DND-41 (cell line): Measurements from ENCODE around the gene DNAJC17.

Experiments
- ATAC-seq: fragments of 200-7000 bp; cut with Tn5 transposase; 3 replicates; pipeline ENCODE4 v1.9.1; 2021; ENCODE audit warnings: low read depth; ENCODE audit not compliant: insufficient read depth
- DNase-seq: peaks from one replicate; pipeline ENCODE4 v3.0.0-alpha.2; 2020
- H2AFZ ChIP-seq: 2 replicates; pipeline ENCODE4 v1.6.0; 2012; ENCODE audit warnings: low read depth, low read length
- H3K27ac ChIP-seq: 2 replicates; pipeline ENCODE4 v1.5.1; 2012; ENCODE audit warnings: low read length, inconsistent platforms
- H3K27me3 ChIP-seq: fragments of 200-600 bp; sonication (generic); 2 replicates; pipeline ENCODE4 v1.6.0; 2012; ENCODE audit warnings: low read length, mild to moderate bottlenecking, inconsistent platforms; ENCODE audit not compliant: insufficient read depth, poor library complexity
- H3K36me3 ChIP-seq: 2 replicates; pipeline ENCODE4 v1.5.1; 2012; ENCODE audit warnings: low read length, inconsistent platforms; ENCODE audit not compliant: insufficient read depth
- H3K4me1 ChIP-seq: 2 replicates; pipeline ENCODE4 v1.5.1; 2012; ENCODE audit warnings: mild to moderate bottlenecking, low read length; ENCODE audit not compliant: insufficient read depth
- H3K4me2 ChIP-seq: 2 replicates; pipeline ENCODE4 v1.6.0; 2012; ENCODE audit warnings: mild to moderate bottlenecking, moderate library complexity, low read length, inconsistent platforms; ENCODE audit not compliant: insufficient read depth
- H3K4me3 ChIP-seq, 2 experiments: fragments of 200-600 bp in 1 of 2; shearing (Covaris generic) in 1 of 2; 2 replicates each; pipeline ENCODE4 v1.5.1; 2012 to 2016; ENCODE audit warnings: inconsistent platforms in 2 of 2, low read length in 2 of 2, mild to moderate bottlenecking in 2 of 2, low read depth in 1 of 2, moderate library complexity in 1 of 2
- H3K79me2 ChIP-seq: 2 replicates; pipeline ENCODE4 v1.6.0; 2012; ENCODE audit warnings: low read length, inconsistent platforms; ENCODE audit not compliant: insufficient read depth
- H3K9ac ChIP-seq: 2 replicates; pipeline ENCODE4 v1.6.0; 2012; ENCODE audit warnings: low read depth, mild to moderate bottlenecking, inconsistent platforms, low read length, moderate library complexity
- H3K9me3 ChIP-seq: 2 replicates; pipeline ENCODE4 v1.5.1; 2012; ENCODE audit warnings: low read length, moderate library complexity, mild to moderate bottlenecking, inconsistent platforms; ENCODE audit not compliant: insufficient read depth, severe bottlenecking
- H4K20me1 ChIP-seq: 2 replicates; pipeline ENCODE4 v1.6.0; 2012; ENCODE audit warnings: low read length; ENCODE audit not compliant: insufficient read depth
- CTCF ChIP-seq: IDR thresholded peaks from 2 replicates; pipeline ENCODE4 v1.5.1; 2012; ENCODE audit warnings: borderline replicate concordance, low read length, moderate library complexity, mild to moderate bottlenecking; ENCODE audit not compliant: poor library complexity, severe bottlenecking; ENCODE audit errors: extremely low read depth
- EZH2 ChIP-seq: IDR thresholded peaks from 3 replicates; pipeline ENCODE4 v1.6.1; 2012; ENCODE audit warnings: borderline replicate concordance, low read depth, mild to moderate bottlenecking, moderate library complexity, low read length, inconsistent platforms; ENCODE audit not compliant: severe bottlenecking

DNAJC17 gene

GRCh38 chr15:40746916-40747418, 60.3 kb downstream of the DNAJC17 start:
- Histone ChIP-seq H3K27ac (peak overlapping the region; percentile 16; the same call in 1 of the 2 replicates), H3K4me3 (no peak overlapping the region), H3K27me3 (no peaks in the 10 kb centered on the region), H3K4me2 (no peak overlapping the region), H3K36me3 (peaks cover 76% of the 10 kb centered on the region), H3K79me2 (peaks cover 12% of the 10 kb centered on the region), H4K20me1 (peaks cover 11% of the 10 kb centered on the region; the same call in 1 of the 2 replicates), H3K9ac (no peak overlapping the region), H3K9me3 (no peaks in the 10 kb centered on the region), H3K4me1 (peaks cover 9% of the 10 kb centered on the region; the same call in 1 of the 2 replicates), H2AFZ (no peak overlapping the region)
- TF ChIP-seq CTCF, result no peak
- no peak for TF ChIP-seq EZH2
- DNase-seq, result no peak
- no peak for ATAC-seq

DNA sequence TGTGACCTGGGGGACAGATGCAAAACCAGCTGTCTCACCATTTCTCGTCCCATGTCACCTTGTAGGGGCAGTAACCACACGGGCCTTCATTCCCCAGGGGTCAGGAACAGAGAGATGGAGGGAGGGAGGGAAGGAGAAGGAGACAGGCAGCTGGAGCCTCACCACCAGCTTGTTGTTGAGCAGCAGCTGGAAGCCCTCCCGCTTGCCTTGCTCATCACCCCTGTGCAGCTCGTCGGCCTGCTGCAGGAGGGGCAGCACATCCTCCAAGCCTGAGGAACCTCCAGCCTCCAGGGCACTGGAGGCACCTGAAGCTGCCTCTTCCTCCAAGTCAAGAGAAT, 62.5 kb downstream of the DNAJC17 start:
- ATAC-seq (no peak), DNase-seq (no peak)
- Histone ChIP-seq H3K4me3 (no peak overlapping the region), H3K36me3 (peaks cover 65% of the 10 kb centered on the region), H3K79me2 (no peaks in the 10 kb centered on the region), H3K27me3 (no peaks in the 10 kb centered on the region), H2AFZ (no peak overlapping the region), H4K20me1 (peaks cover 11% of the 10 kb centered on the region; the same call in 1 of the 2 replicates), H3K27ac (no peak overlapping the region), H3K4me1 (0 out of 2 replicates have a peak, but pooled peaks cover 2% of the 10 kb centered on the region), H3K9ac (no peak overlapping the region), H3K9me3 (no peaks in the 10 kb centered on the region), H3K4me2 (no peak overlapping the region)
- TF ChIP-seq EZH2 (no peak), CTCF (no peak)

DNA sequence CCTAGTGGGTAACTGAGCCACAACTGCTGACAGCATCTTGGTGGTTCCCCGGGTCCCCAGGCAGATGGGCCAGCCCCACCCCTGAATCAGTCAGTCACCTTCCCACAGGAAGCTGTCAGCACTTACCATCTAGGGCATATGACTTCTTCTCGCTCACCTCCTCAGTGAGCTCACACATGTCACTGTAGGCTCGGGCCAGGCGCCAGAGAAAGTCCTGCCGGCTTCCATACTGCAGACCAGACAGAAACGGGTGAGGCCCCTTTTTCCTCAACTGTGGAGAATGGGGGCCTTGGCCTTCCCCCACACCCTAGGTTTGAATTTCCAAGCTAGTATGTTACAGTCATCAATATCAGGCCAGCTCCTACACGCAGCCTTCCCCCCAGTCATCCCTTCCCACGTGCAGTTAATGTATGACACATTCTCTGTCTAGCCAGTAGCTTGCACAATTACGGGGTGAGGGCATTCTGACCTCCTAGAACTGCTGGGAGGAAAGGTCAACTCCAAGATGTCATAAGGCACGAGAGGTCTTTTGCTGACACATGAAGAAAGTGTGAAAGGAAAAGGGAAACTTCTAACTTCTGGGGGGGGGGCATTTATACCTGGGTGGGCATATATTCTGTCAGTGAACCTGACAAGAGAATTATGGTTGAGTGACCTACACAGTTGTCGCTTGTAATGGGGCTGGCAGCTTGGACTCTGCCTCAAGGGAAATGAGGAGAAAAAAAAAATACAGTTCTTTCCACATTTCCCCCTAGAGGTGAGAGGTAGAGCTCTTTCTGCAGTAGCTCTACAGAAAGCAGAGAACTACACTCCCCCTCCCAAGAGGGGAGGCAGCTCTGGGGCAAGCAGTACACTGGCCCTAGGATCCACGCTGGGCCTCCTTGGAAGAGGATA, 63.1 kb downstream of the DNAJC17 start:
- H3K4me1 ChIP-seq, result 0 out of 2 replicates have a peak, but pooled peaks cover 2% of the 10 kb centered on the region
- TF ChIP-seq CTCF, result no peak
- no peak for TF ChIP-seq EZH2
- peak; percentile 41; the same call in 2 of the 3 replicates for ATAC-seq
- H3K27me3 ChIP-seq, result no peaks in the 10 kb centered on the region
- peaks cover 65% of the 10 kb centered on the region for H3K36me3 ChIP-seq
- no peak overlapping the region for H3K9ac ChIP-seq
- H3K4me3 ChIP-seq, result no peak overlapping the region
- H3K79me2 ChIP-seq, result no peaks in the 10 kb centered on the region
- no peak overlapping the region; the same call in 1 of the 2 replicates for H3K27ac ChIP-seq
- H2AFZ ChIP-seq, result no peak overlapping the region
- no peak overlapping the region for H3K4me2 ChIP-seq
- H4K20me1 ChIP-seq, result peaks cover 12% of the 10 kb centered on the region; the same call in 1 of the 2 replicates
- no peak for DNase-seq
- no peaks in the 10 kb centered on the region for H3K9me3 ChIP-seq
